ENCODE results near the gene PEG3.

Gene PEG3

DNA sequence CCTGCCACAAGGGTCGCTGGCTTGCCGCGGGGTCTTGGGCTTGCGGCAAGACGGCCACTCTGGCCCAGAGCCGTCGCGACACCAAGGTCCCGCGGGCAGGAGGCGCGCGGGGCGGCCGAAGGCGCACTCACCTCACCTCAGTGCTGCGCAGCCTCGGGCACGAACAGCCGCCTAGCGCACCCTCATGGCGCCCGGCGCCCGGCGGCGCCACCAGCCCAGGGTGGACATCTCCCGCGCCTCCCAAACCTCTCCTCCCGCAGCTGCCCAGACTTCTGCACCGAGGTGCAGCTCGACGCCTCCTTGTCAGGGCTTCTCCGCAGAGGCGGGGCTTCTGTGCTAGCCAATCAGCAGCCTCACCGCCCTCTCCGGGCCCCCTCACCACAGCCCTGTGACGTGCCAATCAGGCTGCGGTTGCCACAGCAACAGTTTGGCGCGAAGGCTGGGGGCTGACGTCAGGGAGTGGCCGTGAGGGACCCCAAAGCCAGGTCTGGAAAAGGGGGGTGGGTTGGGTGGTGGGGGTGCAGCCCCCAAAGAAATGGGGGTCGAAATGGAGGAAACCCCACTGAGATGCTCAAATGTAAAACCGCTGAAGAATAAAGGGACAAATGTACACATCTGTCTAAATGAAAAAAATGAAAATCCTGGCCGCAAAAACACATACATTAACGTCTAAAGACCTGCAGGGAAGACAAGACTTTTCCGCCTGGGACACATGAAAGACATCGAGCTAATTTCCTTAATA, at the start of gene PEG3, which contains the start of gene ZIM2:
Gene PEG3 (minus strand): TSS at position 276 of the 742 bp plus-strand sequence. CDS start 16,071 bp downstream, outside the sequence.
Gene ZIM2 (minus strand): TSS at position 276 of the 742 bp plus-strand sequence. CDS start 16,449 bp downstream, outside the sequence.
- TF ChIP-seq, protein P1, sequence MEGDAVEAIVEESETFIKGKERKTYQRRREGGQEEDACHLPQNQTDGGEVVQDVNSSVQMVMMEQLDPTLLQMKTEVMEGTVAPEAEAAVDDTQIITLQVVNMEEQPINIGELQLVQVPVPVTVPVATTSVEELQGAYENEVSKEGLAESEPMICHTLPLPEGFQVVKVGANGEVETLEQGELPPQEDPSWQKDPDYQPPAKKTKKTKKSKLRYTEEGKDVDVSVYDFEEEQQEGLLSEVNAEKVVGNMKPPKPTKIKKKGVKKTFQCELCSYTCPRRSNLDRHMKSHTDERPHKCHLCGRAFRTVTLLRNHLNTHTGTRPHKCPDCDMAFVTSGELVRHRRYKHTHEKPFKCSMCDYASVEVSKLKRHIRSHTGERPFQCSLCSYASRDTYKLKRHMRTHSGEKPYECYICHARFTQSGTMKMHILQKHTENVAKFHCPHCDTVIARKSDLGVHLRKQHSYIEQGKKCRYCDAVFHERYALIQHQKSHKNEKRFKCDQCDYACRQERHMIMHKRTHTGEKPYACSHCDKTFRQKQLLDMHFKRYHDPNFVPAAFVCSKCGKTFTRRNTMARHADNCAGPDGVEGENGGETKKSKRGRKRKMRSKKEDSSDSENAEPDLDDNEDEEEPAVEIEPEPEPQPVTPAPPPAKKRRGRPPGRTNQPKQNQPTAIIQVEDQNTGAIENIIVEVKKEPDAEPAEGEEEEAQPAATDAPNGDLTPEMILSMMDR (conservative IDR thresholded peaks at IDR 0.05; ENCODE audit: low read depth), result no peak
- POLR2A ChIA-PET (ENCODE audit: low non-redundant PET), result no interaction called here
- H3K27ac ChIP-seq, result no peak within 1 kb of the TSS

GRCh38 chr19:56885173-56885985, 44.9 kb upstream of the PEG3 start:
- ChIA-PET POLR2A (ENCODE audit: low non-redundant PET) (no interaction called here), CTCF (no interaction called here)
- no peak for DNase-seq (ENCODE audit: low spot score)
- TF ChIP-seq, protein P1 (conservative IDR thresholded peaks at IDR 0.05; ENCODE audit: low read depth), result no peak
- H3K27ac ChIP-seq, result no peak overlapping the region

More for the DNA sequence above, at the start of gene PEG3, which contains the start of gene ZIM2:
- DNase-seq (ENCODE audit: low spot score), result no peak
- CTCF ChIA-PET, result no interaction called here

DNA sequence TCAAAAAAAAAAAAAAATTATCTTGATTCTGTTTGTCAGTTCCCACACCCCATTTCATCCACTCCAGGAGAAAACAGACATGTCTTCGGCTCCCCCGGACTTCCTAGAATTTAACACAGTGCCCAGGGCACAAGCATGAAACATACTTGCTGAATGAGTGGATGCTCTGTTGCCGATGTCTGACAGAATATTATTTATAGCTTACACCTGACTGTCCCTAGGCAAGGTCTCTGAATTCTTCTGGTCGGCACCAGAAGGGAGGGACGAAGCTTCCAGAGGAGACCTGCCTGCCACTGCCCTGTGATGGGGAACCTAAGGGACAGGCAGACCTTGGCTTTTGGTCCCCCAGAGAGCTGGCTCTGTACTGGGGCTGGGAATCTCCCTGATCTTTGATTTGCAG, 43.9 kb upstream of the PEG3 start:
- POLR2A ChIA-PET (ENCODE audit: low non-redundant PET), result no interaction called here
- CTCF ChIA-PET, result no interaction called here
- DNase-seq (ENCODE audit: low spot score), result no peak
- H3K27ac ChIP-seq, result no peak overlapping the region
- TF ChIP-seq, protein P1 (conservative IDR thresholded peaks at IDR 0.05; ENCODE audit: low read depth), result no peak

GRCh38 chr19:56880592-56881190, 40.2 kb upstream of the PEG3 start:
- no peak overlapping the region for H3K27ac ChIP-seq
- ChIA-PET CTCF (no interaction called here), POLR2A (ENCODE audit: low non-redundant PET) (no interaction called here)
- no peak for DNase-seq (ENCODE audit: low spot score)
- TF ChIP-seq, protein P1 (conservative IDR thresholded peaks at IDR 0.05; ENCODE audit: low read depth), result no peak

DNA sequence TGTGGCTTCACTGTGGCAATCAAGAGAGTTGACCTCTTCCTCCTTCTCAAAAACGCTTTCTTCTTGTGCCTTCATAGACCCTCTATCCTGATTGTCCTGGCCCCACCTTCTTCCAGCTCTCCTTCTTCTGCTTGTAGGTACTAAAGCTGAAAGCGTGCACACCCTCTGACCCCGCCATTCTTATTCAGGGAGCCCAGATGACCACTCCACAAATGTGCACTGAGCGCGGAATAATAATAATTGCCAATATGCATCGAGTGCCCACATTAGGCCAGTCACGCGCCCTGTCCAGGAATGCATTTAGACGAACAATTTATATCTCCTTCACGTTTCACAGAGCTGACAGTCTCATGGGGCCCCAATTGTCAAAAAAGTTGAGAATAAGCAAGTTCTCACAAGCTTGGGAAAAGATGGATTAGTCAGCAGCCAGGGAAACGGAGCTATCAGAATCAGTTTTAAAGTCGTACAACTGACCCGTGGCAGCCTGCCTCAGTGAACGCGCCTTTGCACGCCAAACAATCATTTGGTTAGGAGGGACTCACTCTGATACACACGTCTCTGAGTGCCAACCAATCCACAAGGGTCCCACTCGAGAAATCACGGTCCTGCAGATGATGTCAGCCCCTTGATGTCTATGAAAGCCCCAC, 36.7 kb upstream of the PEG3 start:
- ChIA-PET POLR2A (ENCODE audit: low non-redundant PET) (no interaction called here), CTCF (interaction anchor here (0.7 kb wide), 1 partner anchor 508 kb away, joined by 3 read pairs; no protein-coding TSS in a partner anchor)
- no peak for DNase-seq (ENCODE audit: low spot score)
- H3K27ac ChIP-seq, result no peak overlapping the region
- TF ChIP-seq, protein P1 (conservative IDR thresholded peaks at IDR 0.05; ENCODE audit: low read depth), result no peak

DNA sequence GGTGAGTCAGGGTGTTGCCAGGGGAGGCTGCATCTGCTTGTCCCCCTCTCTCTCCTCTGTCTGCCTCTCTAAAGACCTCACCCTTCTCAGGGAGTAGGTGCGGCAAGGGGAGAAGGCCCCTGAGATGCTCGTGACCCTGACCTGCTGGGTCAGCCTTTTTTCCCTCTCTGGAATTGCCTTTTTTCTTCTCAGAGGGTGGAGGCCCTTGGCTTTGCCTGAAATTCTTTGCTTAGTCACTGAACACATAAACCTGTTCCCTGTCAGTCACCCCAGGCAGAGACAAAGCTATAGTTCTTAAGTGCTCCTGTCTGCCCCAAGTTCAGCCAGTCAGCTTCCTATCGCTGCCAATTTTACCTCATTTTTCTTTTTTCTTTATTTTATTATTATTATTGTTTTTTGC, 35.2 kb upstream of the PEG3 start:
- TF ChIP-seq, protein P1 (conservative IDR thresholded peaks at IDR 0.05; ENCODE audit: low read depth), result no peak
- no peak overlapping the region for H3K27ac ChIP-seq
- DNase-seq (ENCODE audit: low spot score), result no peak
- ChIA-PET POLR2A (ENCODE audit: low non-redundant PET) (no interaction called here), CTCF (no interaction called here)
